HG03196 (cell line): ENCODE results near the gene MAGI1.

ENCODE experiments used
- ATAC-seq: cut with Tn5 transposase; IDR thresholded peaks from one replicate; pipeline ENCODE4 v1.9.1; 2021; ENCODE audit not compliant: unreplicated experiment

MAGI1 gene

DNA sequence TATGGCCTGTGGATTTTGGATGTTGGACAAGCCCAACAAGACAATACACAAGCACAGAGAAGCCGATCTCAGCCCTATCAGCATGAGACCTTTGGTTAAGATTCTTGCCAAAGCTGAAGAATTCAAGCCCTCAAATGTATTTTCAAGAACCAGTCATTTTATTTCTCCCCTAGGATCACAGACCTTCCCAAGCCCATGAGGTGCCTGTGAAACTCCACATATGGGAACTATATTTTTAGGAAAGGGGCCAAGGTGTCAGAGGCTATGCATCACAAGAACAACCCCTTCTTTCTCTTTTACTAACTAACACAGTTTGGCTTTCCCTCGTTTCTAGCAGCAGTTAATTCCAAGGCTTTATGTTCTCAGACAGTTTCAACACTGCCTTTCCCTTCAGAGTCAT, 364.5 kb downstream of the MAGI1 start:
- no peak for ATAC-seq

DNA sequence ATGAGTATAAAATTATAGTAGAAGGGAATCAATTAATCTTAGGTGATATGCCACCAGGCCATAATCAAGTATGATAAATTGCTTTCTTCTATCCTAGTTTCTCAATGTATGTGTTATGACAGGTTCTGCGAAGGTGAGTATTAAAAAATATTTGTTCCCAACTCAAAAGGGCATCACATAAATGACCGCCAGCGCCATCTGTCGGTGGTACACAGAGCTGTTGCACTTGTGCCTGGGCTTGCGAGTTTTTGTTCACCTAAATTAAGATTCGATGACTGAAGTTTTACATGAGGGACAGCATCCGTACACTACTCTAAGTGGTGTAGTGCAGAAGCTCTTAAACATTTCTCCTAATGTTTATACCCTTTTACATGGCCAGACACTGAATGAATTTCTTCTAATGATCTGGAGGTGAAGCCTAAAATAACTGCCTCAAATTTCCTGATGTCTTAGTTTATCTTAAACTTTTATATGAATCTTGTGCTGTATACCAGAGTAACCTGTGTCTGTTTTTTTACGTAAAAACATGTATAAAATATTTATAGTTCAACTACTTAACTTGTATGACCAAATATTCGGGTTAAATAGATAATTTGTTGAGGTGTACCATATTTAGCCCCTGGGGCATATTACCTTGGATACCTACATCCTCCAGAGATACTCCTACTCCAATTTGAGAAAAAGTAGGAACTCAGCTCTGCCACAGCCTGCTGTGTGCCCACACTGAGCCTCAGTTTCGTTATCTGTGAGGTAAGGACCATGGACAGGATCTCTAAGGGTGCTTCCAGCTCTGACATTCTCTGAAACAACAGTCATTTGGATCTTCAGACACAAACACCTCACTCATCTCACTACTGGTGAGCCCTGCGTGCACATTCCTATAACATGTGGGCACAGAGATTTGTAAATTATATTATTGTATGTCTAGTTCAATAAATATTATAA, 365.6 kb downstream of the MAGI1 start:
- no peak for ATAC-seq

DNA sequence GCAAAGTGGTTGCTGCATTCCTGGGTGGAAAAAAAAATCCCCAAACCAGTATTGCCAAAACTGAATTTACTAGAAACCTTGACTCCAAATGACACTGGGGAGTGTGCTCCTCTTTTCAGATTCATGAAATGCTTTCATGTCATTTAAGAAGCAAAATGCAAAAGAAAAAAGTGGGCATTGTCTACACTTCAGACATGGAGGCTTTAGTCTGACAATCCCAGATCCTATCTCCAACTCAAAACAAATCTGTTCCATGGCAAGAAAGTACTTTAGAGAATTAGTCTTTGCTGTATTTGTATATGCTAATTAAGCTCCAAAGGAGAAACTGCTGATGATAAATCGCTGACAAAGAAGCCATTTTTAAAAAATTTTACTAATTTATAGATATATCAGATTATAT, 366.7 kb downstream of the MAGI1 start:
- ATAC-seq: no peak

DNA sequence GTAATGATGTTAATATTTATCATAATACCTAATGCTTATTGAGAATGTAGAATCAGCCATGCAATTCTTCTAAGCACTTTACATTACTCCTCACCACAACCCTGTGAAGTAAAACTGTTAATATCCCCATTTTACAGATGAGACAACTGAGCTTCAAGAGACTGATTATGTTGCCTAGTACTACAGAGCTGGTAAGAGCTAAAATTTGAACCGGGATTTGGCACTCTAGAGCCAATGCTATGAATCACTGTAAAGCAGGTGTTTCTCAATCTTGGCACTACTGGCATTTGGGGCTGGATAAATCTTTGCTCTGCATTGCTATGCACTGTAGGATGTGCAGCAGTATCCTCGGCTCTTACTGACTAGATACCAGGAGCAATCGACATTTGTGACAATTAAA, 367.7 kb downstream of the MAGI1 start:
- no peak for ATAC-seq

- no peak for ATAC-seq
These were observed 369.4 kb downstream of the MAGI1 start for GRCh38 chr3:65669163-65669875.

DNA sequence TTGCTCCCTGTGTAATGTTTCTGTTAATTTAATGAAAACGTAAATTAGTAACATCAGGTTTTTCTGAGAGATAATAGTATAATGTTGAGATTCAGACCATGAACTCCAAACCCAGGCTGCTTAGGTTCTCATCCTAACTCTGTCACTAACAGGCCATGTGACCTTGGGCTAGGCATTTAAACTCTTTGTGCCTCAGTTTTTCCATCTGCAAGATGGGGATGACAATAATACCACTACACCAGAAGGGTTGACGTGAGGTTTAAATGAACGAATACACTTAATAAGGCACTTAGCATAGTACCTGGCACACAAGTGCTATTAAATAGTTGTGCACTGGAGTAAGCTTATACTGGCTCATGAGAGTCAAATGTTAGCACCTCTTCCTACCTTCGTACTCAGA, 370.8 kb downstream of the MAGI1 start:
- ATAC-seq: no peak

DNA sequence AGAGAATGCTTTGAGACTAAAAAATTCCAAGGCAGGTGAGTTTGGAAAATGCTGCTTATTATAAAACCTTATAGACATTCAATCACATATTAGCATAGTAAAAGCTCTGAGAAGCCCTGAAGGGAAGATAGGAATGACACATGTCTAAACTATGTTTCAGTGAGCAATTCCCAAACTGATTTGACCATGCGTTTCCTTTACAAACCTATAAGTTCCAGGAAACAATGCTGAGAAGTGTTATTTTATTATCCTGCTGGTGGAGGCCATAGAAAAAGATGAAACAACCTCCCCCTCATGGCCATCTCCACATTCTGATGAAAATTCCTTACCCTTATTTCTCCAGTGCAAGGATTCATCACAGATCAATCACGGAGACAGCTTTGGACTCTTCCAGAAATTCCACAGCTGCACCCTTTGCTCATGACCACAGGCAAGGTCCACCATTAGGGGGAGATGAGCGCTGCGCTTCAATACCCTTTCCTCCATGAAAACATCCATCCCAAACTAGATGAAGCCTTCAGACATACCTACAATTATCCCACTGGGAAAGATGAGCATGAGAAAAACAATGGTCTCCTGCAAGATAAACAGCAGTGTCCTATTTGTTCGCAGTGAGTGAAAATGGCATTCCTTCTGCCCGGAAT, 372.1 kb downstream of the MAGI1 start:
- no peak for ATAC-seq

DNA sequence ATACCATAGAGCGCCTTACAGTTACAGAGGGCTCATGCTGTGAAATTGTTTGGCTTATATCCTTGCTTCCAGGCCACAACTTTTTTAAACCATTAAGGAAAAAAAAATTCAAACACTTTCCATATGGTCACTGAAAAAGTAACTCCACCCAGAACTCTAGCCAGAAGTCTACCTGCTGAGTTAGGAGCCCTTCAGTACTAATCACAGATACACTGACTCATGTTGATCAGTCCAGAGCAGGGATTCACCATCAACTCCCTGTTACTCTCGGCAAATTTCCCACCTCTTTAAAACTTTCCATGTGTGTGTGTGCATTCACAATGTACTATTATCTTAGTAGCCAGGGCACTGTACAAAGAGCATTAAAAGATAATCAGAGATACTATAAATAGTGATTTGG, 372.8 kb downstream of the MAGI1 start:
- ATAC-seq: no peak

GRCh38 chr3:65664931-65665330, 373.8 kb downstream of the MAGI1 start:
- ATAC-seq: no peak

GRCh38 chr3:65664446-65664845, 374.3 kb downstream of the MAGI1 start:
- ATAC-seq: no peak

DNA sequence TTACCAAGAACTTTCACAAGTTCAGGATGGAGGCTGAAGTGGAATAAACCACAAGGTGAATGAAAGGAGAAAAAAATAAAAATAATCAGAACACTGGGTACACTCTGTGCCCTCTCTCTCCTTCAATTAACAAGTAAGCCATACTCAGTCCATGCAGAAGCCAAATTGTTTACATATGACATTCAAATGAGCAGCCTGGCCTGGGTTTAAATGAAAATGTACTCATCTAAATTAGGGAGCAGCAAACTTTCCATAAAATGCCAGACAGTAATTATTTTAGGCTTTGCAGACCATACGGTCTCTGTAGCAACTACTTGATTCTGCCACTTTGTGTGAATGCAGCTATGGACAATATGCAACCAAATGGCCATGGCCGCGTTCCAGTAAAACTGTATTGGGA, 376.6 kb downstream of the MAGI1 start:
- ATAC-seq: no peak

- no peak for ATAC-seq
These were observed 378.6 kb downstream of the MAGI1 start for GRCh38 chr3:65660000-65660598.

GRCh38 chr3:65659396-65659795, 379.3 kb downstream of the MAGI1 start:
- no peak for ATAC-seq

- ATAC-seq: no peak
These were observed 380.3 kb downstream of the MAGI1 start for GRCh38 chr3:65658401-65658800.

DNA sequence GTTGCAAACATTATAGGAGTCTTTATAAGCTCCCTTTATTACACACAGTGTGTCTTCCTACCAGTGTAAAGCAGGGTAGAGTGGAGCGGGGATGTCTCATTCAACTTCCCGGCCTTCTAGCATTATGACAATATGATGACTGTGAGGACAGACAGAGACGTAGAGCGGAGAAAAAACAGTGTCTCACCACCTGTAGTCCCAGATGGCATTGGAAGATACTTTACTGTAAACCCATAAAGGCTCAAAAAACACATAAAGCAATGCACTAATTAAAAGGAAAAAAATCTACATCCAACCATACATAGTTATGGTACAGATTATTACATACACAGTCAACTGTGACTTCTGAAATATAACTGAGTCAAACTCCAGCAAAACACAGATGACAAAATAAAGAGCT, 383.7 kb downstream of the MAGI1 start:
- no peak for ATAC-seq

DNA sequence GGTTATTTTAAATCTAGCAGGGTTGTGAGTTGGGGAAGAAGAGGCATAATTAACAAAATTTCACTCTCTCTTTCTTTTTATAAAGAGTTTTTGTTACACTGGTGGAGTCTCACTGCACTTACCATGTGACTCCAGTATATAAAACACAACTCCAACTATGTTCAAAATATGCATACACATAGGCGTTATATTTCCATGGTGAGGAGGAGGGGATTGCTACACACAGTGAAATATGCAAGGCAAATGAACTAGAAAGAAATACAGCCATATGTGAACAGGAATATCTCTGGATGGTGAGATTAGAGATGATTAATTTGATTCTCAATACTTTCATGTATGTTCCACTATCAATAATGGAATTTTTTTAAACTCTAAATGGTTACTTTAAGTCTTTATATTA, 385.0 kb downstream of the MAGI1 start:
- ATAC-seq: no peak

GRCh38 chr3:65650247-65650646, 388.5 kb downstream of the MAGI1 start:
- no peak for ATAC-seq

GRCh38 chr3:65647369-65647768, 391.3 kb downstream of the MAGI1 start:
- ATAC-seq: no peak

- ATAC-seq: no peak
These were observed 395.8 kb downstream of the MAGI1 start for GRCh38 chr3:65642883-65643282.

- ATAC-seq: no peak
These were observed 396.9 kb downstream of the MAGI1 start for GRCh38 chr3:65641777-65642176.

GRCh38 chr3:65641045-65641444, 397.7 kb downstream of the MAGI1 start:
- no peak for ATAC-seq
